DOHH2 (cell line): ENCODE results near the gene AP4M1.

Source experiments
- CTCF ChIP-seq: fragments of 200-600 bp; sonication (generic); IDR thresholded peaks from one replicate; pipeline ENCODE4 v1.5.1; 2014; ENCODE audit warnings: antibody characterized with exemption, mild to moderate bottlenecking, low read depth, low read length; ENCODE audit not compliant: poor library complexity, severe bottlenecking
- EZH2phosphoT487 ChIP-seq: fragments of 200-600 bp; sonication (generic); IDR thresholded peaks from 2 replicates; pipeline ENCODE4 v1.6.1; 2017; ENCODE audit warnings: borderline replicate concordance, mild to moderate bottlenecking, antibody characterized with exemption, low read length, moderate library complexity, mixed read lengths

GRCh38 chr7:100101016-100101862, at the start of gene AP4M1, which contains the start of gene MCM7:
- no peak for TF ChIP-seq CTCF
- TF ChIP-seq EZH2phosphoT487 = no peak
